HepG2 (cell line): ENCODE data around the gene HDGF. TPM values are rescaled to one million over a fixed set of nuclear protein-coding genes. Genes with fewer than 3 reads are reported as not detected.
A peak's percentile ranks its signal among the peaks of the same experiment; 100 is the strongest.

Experiments
- AKAP8 ChIP-seq: sonication (generic); formaldehyde crosslinking; IDR thresholded peaks from 2 replicates; pipeline ENCODE4 v1.5.1; 2020; ENCODE audit warnings: mild to moderate bottlenecking, missing genetic modification reagents
- FLYWCH1 ChIP-seq: sonication (generic); formaldehyde crosslinking; IDR thresholded peaks from 2 replicates; pipeline ENCODE4 v1.8.1; 2023; ENCODE audit warnings: mild to moderate bottlenecking, missing genetic modification reagents
- GATAD2A ChIP-seq: IDR thresholded peaks from 2 replicates; pipeline ENCODE4 v1.6.1; 2016
- HNRNPLL ChIP-seq: fragments of 200-400 bp; formaldehyde crosslinking; IDR thresholded peaks from 2 replicates; pipeline ENCODE4 v1.6.1; 2017; ENCODE audit warnings: mild to moderate bottlenecking, low read depth, low read length; ENCODE audit not compliant: poor library complexity, severe bottlenecking
- HOXA9 ChIP-seq: sonication (generic); formaldehyde crosslinking; IDR thresholded peaks from 2 replicates; pipeline ENCODE4 v1.8.1; 2022; ENCODE audit warnings: missing genetic modification reagents, mild to moderate bottlenecking, moderate library complexity, borderline replicate concordance
- MIXL1 ChIP-seq: IDR thresholded peaks from 2 replicates; pipeline ENCODE4 v1.6.1; 2016
- NFIC ChIP-seq: IDR thresholded peaks from 2 replicates; pipeline ENCODE4 v1.6.1; 2012; ENCODE audit warnings: mild to moderate bottlenecking, low read length, inconsistent platforms
- NPAS2 ChIP-seq: sonication (generic); formaldehyde crosslinking; IDR thresholded peaks from 2 replicates; pipeline ENCODE4 v1.8.0; 2022; ENCODE audit warnings: mild to moderate bottlenecking, missing genetic modification reagents, borderline replicate concordance
- SNAPC2 ChIP-seq: sonication (generic); formaldehyde crosslinking; IDR thresholded peaks from 2 replicates; pipeline ENCODE4 v1.8.1; 2022; ENCODE audit warnings: mild to moderate bottlenecking, missing genetic modification reagents
- ZNF205 ChIP-seq: IDR thresholded peaks from 2 replicates; pipeline ENCODE4 v1.6.1; 2018; ENCODE audit warnings: missing biosample characterization, missing genetic modification reagents
- ZNF253 ChIP-seq: sonication (generic); formaldehyde crosslinking; IDR thresholded peaks from 2 replicates; pipeline ENCODE4 v1.8.0; 2022; ENCODE audit warnings: mild to moderate bottlenecking, missing genetic modification reagents, borderline replicate concordance
- ZNF598 ChIP-seq: sonication (generic); formaldehyde crosslinking; IDR thresholded peaks from 2 replicates; pipeline ENCODE4 v1.5.1; 2020; ENCODE audit warnings: mild to moderate bottlenecking, missing genetic modification reagents, borderline replicate concordance
- ZNF737 ChIP-seq: sonication (generic); formaldehyde crosslinking; IDR thresholded peaks from 2 replicates; pipeline ENCODE4 v1.5.0; 2020; ENCODE audit warnings: missing genetic modification reagents, mild to moderate bottlenecking, borderline replicate concordance
- ZNF761 ChIP-seq: sonication (generic); formaldehyde crosslinking; conservative IDR thresholded peaks from 2 replicates; pipeline ENCODE4 v1.4.0; 2020; ENCODE audit warnings: mild to moderate bottlenecking, missing genetic modification reagents
- polyA plus RNA-seq, 8 experiments: library from polyadenylated mRNA; depleted of rRNA in 3 of 8; stranded (reverse) in 7 of 8; unstranded in 1 of 8; fragments of >200 nt; fragmentation: Illumina TruSeq in 4 of 8; extraction: Trizol in 4 of 8; gene quantifications; 2 replicates each; pipeline versions ENCODE4 v1.2.1 to v1.2.3, GENCODE V29; 2011 to 2016; ENCODE audit warnings: low read depth in 4 of 8, missing spikeins in 1 of 8, mixed read lengths in 1 of 8; ENCODE audit not compliant: insufficient read depth in 1 of 8
- total RNA-seq, 5 experiments: library from RNA; depleted of rRNA; stranded (reverse); fragments of >200 nt; fragmentation: Illumina TruSeq; extraction: Trizol; gene quantifications; 2 replicates each; pipeline ENCODE4 v1.2.3, GENCODE V29; 2016; ENCODE audit warnings: low read depth in 1 of 5
- TF ChIP-seq, protein P1 (sequence below): IDR thresholded peaks from 2 replicates; pipeline ENCODE4 v1.6.1; 2012; ENCODE audit warnings: inconsistent platforms
- TF ChIP-seq, protein P2 (sequence below): sonication (generic); formaldehyde crosslinking; IDR thresholded peaks from 2 replicates; pipeline ENCODE4 v1.8.0; 2022; ENCODE audit warnings: mild to moderate bottlenecking, missing genetic modification reagents, moderate library complexity
- TF ChIP-seq, protein P3 (sequence below): sonication (generic); formaldehyde crosslinking; IDR thresholded peaks from 2 replicates; pipeline ENCODE4 v1.4.0; 2020; ENCODE audit warnings: missing genetic modification reagents
- TF ChIP-seq, protein P4 (sequence below): sonication (generic); formaldehyde crosslinking; IDR thresholded peaks from 2 replicates; pipeline ENCODE4 v1.5.1; 2020; ENCODE audit warnings: missing genetic modification reagents, mild to moderate bottlenecking, borderline replicate concordance
- TF ChIP-seq, protein P5 (sequence below): conservative IDR thresholded peaks from 2 replicates; pipeline ENCODE4 v1.6.1; 2018; ENCODE audit warnings: missing genetic modification reagents

HDGF gene
- total and polyA plus RNA-seq, 2 of the 13 experiments (the other 11 are each of a cell fraction or from before 2014, with no cell fraction given), result 156 to 196 TPM

DNA sequence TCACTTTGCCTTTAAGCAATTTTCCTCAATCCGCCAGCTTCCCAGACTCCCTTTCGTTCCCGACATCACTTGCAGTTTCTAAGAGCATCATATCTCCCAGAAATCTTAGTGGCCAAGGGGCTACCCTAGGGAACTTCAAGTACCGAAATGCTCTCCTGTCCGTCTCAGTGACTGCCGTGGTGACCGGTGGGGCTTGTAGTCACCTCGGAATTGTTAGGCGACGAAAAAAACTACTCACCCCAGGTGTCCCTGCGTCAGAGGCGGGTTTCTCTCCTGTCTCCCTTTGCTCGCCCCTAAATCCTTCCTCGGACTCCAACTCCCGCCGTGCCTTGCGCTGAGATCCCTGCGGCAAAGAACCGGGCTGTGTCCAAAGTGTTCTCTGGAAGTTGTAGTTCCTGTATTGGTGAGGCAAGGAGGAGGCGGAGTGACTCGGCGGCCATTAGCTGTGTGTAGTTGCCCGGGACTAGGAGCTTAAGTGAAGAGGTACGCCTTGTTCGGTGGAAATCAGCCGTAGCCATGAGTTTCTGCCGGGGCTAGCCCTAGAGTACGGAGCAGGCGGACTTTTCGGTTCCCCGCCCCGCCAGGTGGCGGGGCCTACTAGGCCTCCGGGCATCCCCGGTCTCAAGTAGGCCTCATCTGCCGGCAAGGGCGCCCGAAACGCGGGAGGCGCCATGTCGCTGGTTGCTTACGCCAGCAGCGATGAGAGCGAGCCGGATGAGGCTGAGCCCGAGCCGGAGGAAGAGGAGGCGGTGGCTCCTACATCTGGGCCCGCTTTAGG is 15.8 kb upstream of the HDGF start, which contains the start of gene PRCC (continued):
- TF ChIP-seq FLYWCH1 (CRISPR knock-in tag) (no peak), MIXL1 (peak; percentile 52; the same call in 1 of the 2 replicates), SNAPC2 (no peak; the same call in 1 of the 2 replicates), NPAS2 (CRISPR knock-in tag) (no peak), HOXA9 (CRISPR knock-in tag) (0 out of 2 replicates have a peak, but pooled peaks have one; percentile 68), ZNF205 (CRISPR knock-in tag) (0 out of 2 replicates have a peak, but pooled peaks have one; percentile 19), HNRNPLL (peak; percentile 86), ZNF253 (CRISPR knock-in tag) (0 out of 2 replicates have a peak, but pooled peaks have one; percentile 19), NFIC (peak; percentile 38; the same call in 1 of the 2 replicates), AKAP8 (CRISPR knock-in tag) (no peak), GATAD2A (CRISPR knock-in tag) (0 out of 2 replicates have a peak, but pooled peaks have one; percentile 20), ZNF761 (CRISPR knock-in tag) (peak; percentile 21; the same call in 1 of the 2 replicates), ZNF598 (CRISPR knock-in tag) (peak; percentile 53; the same call in 1 of the 2 replicates), ZNF737 (CRISPR knock-in tag) (no peak)
- TF ChIP-seq, protein P1, sequence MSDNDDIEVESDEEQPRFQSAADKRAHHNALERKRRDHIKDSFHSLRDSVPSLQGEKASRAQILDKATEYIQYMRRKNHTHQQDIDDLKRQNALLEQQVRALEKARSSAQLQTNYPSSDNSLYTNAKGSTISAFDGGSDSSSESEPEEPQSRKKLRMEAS, result 0 out of 2 replicates have a peak, but pooled peaks have one; percentile 36
- TF ChIP-seq, protein P2, sequence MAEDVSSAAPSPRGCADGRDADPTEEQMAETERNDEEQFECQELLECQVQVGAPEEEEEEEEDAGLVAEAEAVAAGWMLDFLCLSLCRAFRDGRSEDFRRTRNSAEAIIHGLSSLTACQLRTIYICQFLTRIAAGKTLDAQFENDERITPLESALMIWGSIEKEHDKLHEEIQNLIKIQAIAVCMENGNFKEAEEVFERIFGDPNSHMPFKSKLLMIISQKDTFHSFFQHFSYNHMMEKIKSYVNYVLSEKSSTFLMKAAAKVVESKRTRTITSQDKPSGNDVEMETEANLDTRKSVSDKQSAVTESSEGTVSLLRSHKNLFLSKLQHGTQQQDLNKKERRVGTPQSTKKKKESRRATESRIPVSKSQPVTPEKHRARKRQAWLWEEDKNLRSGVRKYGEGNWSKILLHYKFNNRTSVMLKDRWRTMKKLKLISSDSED (CRISPR knock-in tag), result no peak
- TF ChIP-seq, protein P3, sequence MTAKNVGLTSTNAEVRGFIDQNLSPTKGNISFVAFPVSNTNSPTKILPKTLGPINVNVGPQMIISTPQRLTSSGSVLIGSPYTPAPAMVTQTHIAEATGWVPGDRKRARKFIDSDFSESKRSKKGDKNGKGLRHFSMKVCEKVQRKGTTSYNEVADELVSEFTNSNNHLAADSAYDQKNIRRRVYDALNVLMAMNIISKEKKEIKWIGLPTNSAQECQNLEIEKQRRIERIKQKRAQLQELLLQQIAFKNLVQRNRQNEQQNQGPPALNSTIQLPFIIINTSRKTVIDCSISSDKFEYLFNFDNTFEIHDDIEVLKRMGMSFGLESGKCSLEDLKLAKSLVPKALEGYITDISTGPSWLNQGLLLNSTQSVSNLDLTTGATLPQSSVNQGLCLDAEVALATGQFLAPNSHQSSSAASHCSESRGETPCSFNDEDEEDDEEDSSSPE, result peak; percentile 45
- TF ChIP-seq, protein P4, sequence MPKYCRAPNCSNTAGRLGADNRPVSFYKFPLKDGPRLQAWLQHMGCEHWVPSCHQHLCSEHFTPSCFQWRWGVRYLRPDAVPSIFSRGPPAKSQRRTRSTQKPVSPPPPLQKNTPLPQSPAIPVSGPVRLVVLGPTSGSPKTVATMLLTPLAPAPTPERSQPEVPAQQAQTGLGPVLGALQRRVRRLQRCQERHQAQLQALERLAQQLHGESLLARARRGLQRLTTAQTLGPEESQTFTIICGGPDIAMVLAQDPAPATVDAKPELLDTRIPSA (CRISPR knock-in tag), result no peak
- TF ChIP-seq, protein P5, sequence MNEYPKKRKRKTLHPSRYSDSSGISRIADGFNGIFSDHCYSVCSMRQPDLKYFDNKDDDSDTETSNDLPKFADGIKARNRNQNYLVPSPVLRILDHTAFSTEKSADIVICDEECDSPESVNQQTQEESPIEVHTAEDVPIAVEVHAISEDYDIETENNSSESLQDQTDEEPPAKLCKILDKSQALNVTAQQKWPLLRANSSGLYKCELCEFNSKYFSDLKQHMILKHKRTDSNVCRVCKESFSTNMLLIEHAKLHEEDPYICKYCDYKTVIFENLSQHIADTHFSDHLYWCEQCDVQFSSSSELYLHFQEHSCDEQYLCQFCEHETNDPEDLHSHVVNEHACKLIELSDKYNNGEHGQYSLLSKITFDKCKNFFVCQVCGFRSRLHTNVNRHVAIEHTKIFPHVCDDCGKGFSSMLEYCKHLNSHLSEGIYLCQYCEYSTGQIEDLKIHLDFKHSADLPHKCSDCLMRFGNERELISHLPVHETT (CRISPR knock-in tag), result peak; percentile 50
